ACC112 (cell line): ENCODE data around the gene ATP11A.

Source experiments
- H2AFZ ChIP-seq: fragments of 200-600 bp; sonication (generic); one replicate; pipeline ENCODE4 v1.6.0; 2017; ENCODE audit warnings: antibody characterized with exemption, low read length; ENCODE audit not compliant: unreplicated experiment
- H3K27ac ChIP-seq: fragments of 200-600 bp; sonication (generic); 2 replicates; pipeline ENCODE4 v1.5.1; 2014; ENCODE audit warnings: low read depth, mild to moderate bottlenecking, antibody characterized with exemption, low read length, moderate library complexity
- H3K27me3 ChIP-seq: fragments of 200-600 bp; sonication (generic); 2 replicates; pipeline ENCODE4 v1.6.1; 2014; ENCODE audit warnings: mild to moderate bottlenecking, antibody characterized with exemption, low read length, moderate library complexity, mixed read lengths; ENCODE audit not compliant: insufficient read depth
- H3K36me3 ChIP-seq: fragments of 200-600 bp; sonication (generic); 2 replicates; pipeline ENCODE4 v1.6.1; 2016; ENCODE audit warnings: mild to moderate bottlenecking, antibody characterized with exemption, low read length, moderate library complexity, mixed read lengths; ENCODE audit not compliant: insufficient read depth
- H3K4me1 ChIP-seq: fragments of 200-600 bp; sonication (generic); one replicate; pipeline ENCODE4 v1.6.1; 2016; ENCODE audit warnings: low read length, mixed read lengths; ENCODE audit not compliant: insufficient read depth, unreplicated experiment, control insufficient read depth
- H3K4me3 ChIP-seq: fragments of 200-600 bp; sonication (generic); 2 replicates; pipeline ENCODE4 v1.5.1; 2014; ENCODE audit warnings: mild to moderate bottlenecking, low read depth, low read length
- H3K79me2 ChIP-seq: fragments of 200-600 bp; sonication (generic); one replicate; pipeline ENCODE4 v1.6.0; 2016; ENCODE audit warnings: low read length; ENCODE audit not compliant: control insufficient read depth, unreplicated experiment, insufficient read depth

The ATP11A gene

GRCh38 chr13:112728375-112729126 is 38.7 kb downstream of the ATP11A start:
- no peaks in the 10 kb centered on the region for H3K36me3 ChIP-seq
- peaks cover 4% of the 10 kb centered on the region for H3K4me1 ChIP-seq
- H2AFZ ChIP-seq = no peak overlapping the region
- no peaks in the 10 kb centered on the region for H3K27me3 ChIP-seq
- H3K27ac ChIP-seq = no peak overlapping the region
- H3K79me2 ChIP-seq = peaks cover 4% of the 10 kb centered on the region
- H3K4me3 ChIP-seq = no peak overlapping the region

- Histone ChIP-seq H3K79me2 (peaks cover 4% of the 10 kb centered on the region), H2AFZ (no peak overlapping the region), H3K27me3 (no peaks in the 10 kb centered on the region), H3K4me1 (peaks cover 4% of the 10 kb centered on the region), H3K36me3 (no peaks in the 10 kb centered on the region), H3K4me3 (no peak overlapping the region), H3K27ac (no peak overlapping the region)
Observed at GRCh38 chr13:112729408-112729807, 39.6 kb downstream of the ATP11A start.

GRCh38 chr13:112730157-112730671 is 40.4 kb downstream of the ATP11A start:
- Histone ChIP-seq H3K4me3 (no peak overlapping the region), H3K79me2 (peaks cover 4% of the 10 kb centered on the region), H2AFZ (no peak overlapping the region), H3K27ac (no peak overlapping the region), H3K36me3 (no peaks in the 10 kb centered on the region), H3K27me3 (no peaks in the 10 kb centered on the region), H3K4me1 (peaks cover 4% of the 10 kb centered on the region)

- H3K4me3 ChIP-seq = no peak overlapping the region
- no peaks in the 10 kb centered on the region for H3K27me3 ChIP-seq
- no peaks in the 10 kb centered on the region for H3K4me1 ChIP-seq
- no peak overlapping the region for H3K27ac ChIP-seq
- no peak overlapping the region for H2AFZ ChIP-seq
- no peaks in the 10 kb centered on the region for H3K36me3 ChIP-seq
- peaks cover 4% of the 10 kb centered on the region for H3K79me2 ChIP-seq
Observed at GRCh38 chr13:112731667-112732616, 42.1 kb downstream of the ATP11A start.

GRCh38 chr13:112732679-112733078 is 42.8 kb downstream of the ATP11A start:
- Histone ChIP-seq H3K27ac (no peak overlapping the region), H3K79me2 (peaks cover 2% of the 10 kb centered on the region), H3K4me3 (no peak overlapping the region), H3K36me3 (no peaks in the 10 kb centered on the region), H3K27me3 (no peaks in the 10 kb centered on the region), H3K4me1 (no peaks in the 10 kb centered on the region), H2AFZ (no peak overlapping the region)

GRCh38 chr13:112733112-112733511 is 43.3 kb downstream of the ATP11A start:
- Histone ChIP-seq H3K4me3 (no peak overlapping the region), H3K27me3 (no peaks in the 10 kb centered on the region), H2AFZ (no peak overlapping the region), H3K4me1 (no peaks in the 10 kb centered on the region), H3K36me3 (no peaks in the 10 kb centered on the region), H3K79me2 (no peaks in the 10 kb centered on the region), H3K27ac (no peak overlapping the region)

- Histone ChIP-seq H3K27me3 (no peaks in the 10 kb centered on the region), H3K36me3 (no peaks in the 10 kb centered on the region), H3K4me1 (no peaks in the 10 kb centered on the region), H3K79me2 (no peaks in the 10 kb centered on the region), H3K4me3 (no peak overlapping the region), H2AFZ (no peak overlapping the region), H3K27ac (no peak overlapping the region)
Observed at GRCh38 chr13:112733661-112734379, 44.0 kb downstream of the ATP11A start.

GRCh38 chr13:112734696-112735547 is 45.1 kb downstream of the ATP11A start:
- Histone ChIP-seq H2AFZ (no peak overlapping the region), H3K4me3 (no peak overlapping the region), H3K79me2 (no peaks in the 10 kb centered on the region), H3K4me1 (no peaks in the 10 kb centered on the region), H3K36me3 (no peaks in the 10 kb centered on the region), H3K27ac (no peak overlapping the region), H3K27me3 (no peaks in the 10 kb centered on the region)

GRCh38 chr13:112735791-112736190 is 46.0 kb downstream of the ATP11A start:
- Histone ChIP-seq H3K4me3 (no peak overlapping the region), H3K36me3 (no peaks in the 10 kb centered on the region), H2AFZ (no peak overlapping the region), H3K27me3 (no peaks in the 10 kb centered on the region), H3K27ac (no peak overlapping the region), H3K4me1 (peaks cover 7% of the 10 kb centered on the region), H3K79me2 (no peaks in the 10 kb centered on the region)
